Astrocyte of the spinal cord (primary cell): ENCODE results near the gene RBM33.
A peak's percentile ranks its signal among the peaks of the same experiment; 100 is the strongest.

Experiments used
- DNase-seq: peaks from one replicate; pipeline ENCODE4 v3.0.0; 2011; ENCODE audit warnings: low read depth, low spot score
- H3K4me3 ChIP-seq: 2 replicates; pipeline ENCODE4 v1.5.1; 2011; ENCODE audit warnings: low read depth, mild to moderate bottlenecking, low read length, moderate library complexity
- CTCF ChIP-seq: IDR thresholded peaks from 2 replicates; pipeline ENCODE4 v1.5.1; 2012; ENCODE audit warnings: low read depth, mild to moderate bottlenecking, low read length, inconsistent platforms
- in situ Hi-C: cut with HindIII; loops from 2 replicates; pipeline ENCODE4 v1.10.0; 2017; ENCODE audit warnings: low sequenced_read_pairs

The RBM33 gene

GRCh38 chr7:155733582-155734444, 89.4 kb downstream of the RBM33 start:
- DNase-seq = no peak
- in situ Hi-C loops = no loop called here
- TF ChIP-seq CTCF = no peak

GRCh38 chr7:155734445-155734809, 90.0 kb downstream of the RBM33 start:
- no peak for TF ChIP-seq CTCF
- H3K4me3 ChIP-seq = no peak overlapping the region
- no peak for DNase-seq
- in situ Hi-C loops = no loop called here

More at GRCh38 chr7:155733582-155734444, 89.4 kb downstream of the RBM33 start:
- no peak overlapping the region for H3K4me3 ChIP-seq

DNA sequence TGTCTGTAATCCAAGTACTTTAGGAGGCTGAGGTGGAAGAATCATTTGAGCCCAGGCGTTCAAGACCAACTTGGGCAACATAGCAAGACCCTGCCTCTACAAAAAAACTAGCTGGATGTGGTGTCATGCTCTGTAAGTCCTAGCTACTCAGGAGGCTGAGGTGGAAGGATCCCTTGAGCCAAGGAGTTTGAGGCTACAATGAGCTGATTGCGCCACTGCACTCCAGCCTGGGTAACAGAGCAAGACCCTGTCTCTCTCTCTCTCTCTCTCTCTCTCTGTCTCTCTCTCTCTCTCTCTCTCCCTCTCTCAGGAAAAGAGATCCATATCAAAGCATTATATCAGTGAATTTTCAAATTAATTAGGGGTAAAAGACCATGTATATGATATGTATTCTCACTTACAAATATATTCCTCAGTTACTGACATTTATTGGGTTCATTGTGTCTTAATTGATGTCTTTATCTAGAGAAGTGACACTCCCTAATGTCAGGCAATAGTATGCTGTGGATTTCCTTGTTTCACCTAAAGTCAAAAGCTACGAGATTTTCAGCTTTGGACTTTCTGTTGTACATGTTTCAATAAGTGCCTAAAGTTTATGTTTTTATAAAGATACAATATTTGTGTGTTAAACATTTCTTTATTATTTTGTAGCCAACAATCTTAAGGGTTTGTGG, 91.1 kb downstream of the RBM33 start:
- no peak for TF ChIP-seq CTCF
- H3K4me3 ChIP-seq = no peak overlapping the region
- in situ Hi-C loops = no loop called here
- no peak for DNase-seq

DNA sequence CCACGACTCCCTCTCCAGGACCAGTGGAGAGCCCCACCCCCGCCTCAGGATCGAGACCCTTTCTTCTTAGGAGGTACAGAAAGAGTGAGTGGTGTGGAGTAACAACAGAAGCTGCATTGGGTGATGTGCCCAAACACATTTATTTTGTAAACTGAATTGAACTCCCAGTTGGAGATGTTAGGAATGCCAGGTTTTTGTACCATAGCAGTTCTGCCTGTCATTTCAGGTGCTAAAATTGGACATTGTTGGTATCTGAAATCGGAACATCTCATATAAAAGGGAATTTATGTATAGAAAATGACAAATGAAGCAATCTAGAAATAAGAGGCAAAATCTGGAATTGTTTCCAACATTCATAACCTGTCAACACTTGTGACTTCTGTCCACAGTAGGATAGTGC, 93.1 kb downstream of the RBM33 start:
- no peak for DNase-seq
- no peak overlapping the region for H3K4me3 ChIP-seq
- in situ Hi-C loops = no loop called here
- TF ChIP-seq CTCF = no peak

- TF ChIP-seq CTCF = no peak
- in situ Hi-C loops = no loop called here
Measured at GRCh38 chr7:155738104-155738503, 93.6 kb downstream of the RBM33 start.

DNA sequence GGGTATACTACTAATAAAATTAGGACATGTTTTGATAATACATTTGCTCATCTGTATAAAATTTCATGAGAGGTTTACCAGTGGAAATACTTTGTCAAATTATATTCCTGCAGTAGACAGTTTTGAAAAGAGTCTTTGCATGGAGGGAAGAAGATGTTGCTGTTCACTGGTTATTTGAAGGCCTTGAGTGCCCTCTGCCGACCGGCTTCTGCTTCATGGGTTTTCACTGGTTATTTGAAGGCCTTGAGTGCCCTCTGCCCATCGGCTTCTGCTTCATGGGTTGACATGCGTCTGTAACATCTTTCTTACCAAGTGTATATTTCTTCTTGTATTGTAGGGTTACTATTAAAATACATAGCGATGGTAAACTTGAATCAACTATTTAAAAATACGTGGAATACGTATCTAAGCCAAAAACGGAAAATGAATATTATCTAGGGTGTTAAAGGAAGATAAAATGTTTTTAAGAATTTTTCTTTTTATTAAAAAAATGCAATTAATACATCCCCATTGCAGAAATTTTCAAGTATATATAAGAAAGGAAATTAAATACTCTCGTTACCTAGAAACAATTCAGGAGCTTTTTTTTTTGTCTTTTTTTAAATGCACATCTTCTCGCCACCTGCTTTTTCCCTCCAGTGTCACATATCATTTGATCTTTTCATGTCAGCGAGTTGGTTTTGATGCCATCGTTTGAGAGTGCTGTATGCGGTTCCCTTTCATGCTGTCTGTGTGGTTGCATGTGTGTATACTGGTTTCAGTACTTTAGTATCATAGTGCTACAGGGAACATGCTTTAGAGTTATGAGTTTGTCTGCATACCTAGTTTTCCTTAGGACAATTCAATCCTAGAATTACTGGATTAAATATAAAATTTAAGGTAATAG, 94.4 kb downstream of the RBM33 start:
- DNase-seq = peak; percentile 81
- peak; percentile 74 for TF ChIP-seq CTCF
- H3K4me3 ChIP-seq = no peak overlapping the region
- in situ Hi-C loops = no loop called here

More at GRCh38 chr7:155738104-155738503, 93.6 kb downstream of the RBM33 start:
- DNase-seq = no peak
- H3K4me3 ChIP-seq = no peak overlapping the region
